ENCODE results near the gene DCDC1.

The DCDC1 gene

GRCh38 chr11:30991802-30992512 is 377.6 kb downstream of the DCDC1 start:
- H3K36me3 ChIP-seq (ENCODE audit: insufficient read depth) = no peaks in the 10 kb centered on the region
- no peak overlapping the region for H2AFZ ChIP-seq (ENCODE audit: low read depth)
- no peaks in the 10 kb centered on the region for H3K79me2 ChIP-seq (ENCODE audit: insufficient read depth, low read depth)
- no peak overlapping the region for H3K9ac ChIP-seq
- H3K27me3 ChIP-seq (ENCODE audit: insufficient read depth, low read depth) = no peaks in the 10 kb centered on the region
- H4K20me1 ChIP-seq (ENCODE audit: insufficient read depth) = no peaks in the 10 kb centered on the region
- no peak overlapping the region; the same call in 1 of the 2 replicates for H3K4me2 ChIP-seq
- H3K4me1 ChIP-seq (ENCODE audit: low read depth, poor library complexity, severe bottlenecking) = peaks cover 16% of the 10 kb centered on the region
- no peak overlapping the region for H3K27ac ChIP-seq
- H3K4me3 ChIP-seq (IDR thresholded peaks at IDR 0.05; ENCODE audit: insufficient read depth, low read depth, low read length) = no peak overlapping the region
- TF ChIP-seq CTCF (conservative IDR thresholded peaks at IDR 0.05; ENCODE audit: low read depth, low read length) = no peak

- no peaks in the 10 kb centered on the region for H3K36me3 ChIP-seq (ENCODE audit: insufficient read depth)
- no peaks in the 10 kb centered on the region for H3K27me3 ChIP-seq (ENCODE audit: insufficient read depth, low read depth)
- no peaks in the 10 kb centered on the region for H3K79me2 ChIP-seq (ENCODE audit: insufficient read depth, low read depth)
- H3K4me2 ChIP-seq = no peak overlapping the region
- no peak overlapping the region for H2AFZ ChIP-seq (ENCODE audit: low read depth)
- no peaks in the 10 kb centered on the region for H4K20me1 ChIP-seq (ENCODE audit: insufficient read depth)
- no peak overlapping the region for H3K27ac ChIP-seq
- no peak for TF ChIP-seq CTCF (conservative IDR thresholded peaks at IDR 0.05; ENCODE audit: low read depth, low read length)
- no peak overlapping the region for H3K9ac ChIP-seq
- H3K4me1 ChIP-seq (ENCODE audit: low read depth, poor library complexity, severe bottlenecking) = peaks cover 16% of the 10 kb centered on the region
- no peak overlapping the region for H3K4me3 ChIP-seq (IDR thresholded peaks at IDR 0.05; ENCODE audit: insufficient read depth, low read depth, low read length)
Measured at GRCh38 chr11:30991376-30991775, 378.2 kb downstream of the DCDC1 start.

DNA sequence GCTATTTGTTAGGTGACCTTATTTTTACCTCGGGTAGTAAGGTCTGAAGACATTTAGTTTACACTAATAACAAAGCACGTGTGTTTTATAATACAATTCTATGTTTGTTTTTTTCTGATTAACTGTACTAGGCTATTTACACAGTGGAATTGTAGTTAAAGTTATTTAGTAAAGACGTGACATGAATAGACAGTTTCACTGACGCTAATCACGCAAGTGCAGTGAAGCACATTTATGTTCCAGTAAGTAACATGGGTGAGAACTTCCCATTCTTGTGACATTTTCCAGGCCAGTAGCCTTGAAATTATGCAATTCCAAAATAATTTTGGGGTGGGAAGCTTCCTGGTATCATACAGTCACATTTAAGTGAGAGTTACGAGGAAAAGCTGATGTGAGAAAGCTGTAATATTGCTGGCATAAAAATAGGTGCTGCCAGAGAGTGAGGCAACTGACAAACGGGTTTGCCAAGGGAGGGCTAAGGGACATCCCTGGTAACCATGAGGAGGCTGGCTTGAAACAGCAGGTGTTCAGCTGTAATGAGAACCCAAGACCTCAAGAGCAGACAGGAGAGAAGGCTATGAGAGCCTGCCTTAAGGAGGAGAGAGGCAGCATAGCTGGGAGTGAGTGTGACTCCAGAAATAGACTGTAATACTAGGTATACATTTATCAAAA is 378.8 kb downstream of the DCDC1 start:
- H4K20me1 ChIP-seq (ENCODE audit: insufficient read depth) = no peaks in the 10 kb centered on the region
- no peak for TF ChIP-seq CTCF (conservative IDR thresholded peaks at IDR 0.05; ENCODE audit: low read depth, low read length)
- H3K4me2 ChIP-seq = no peak overlapping the region
- H3K4me3 ChIP-seq (IDR thresholded peaks at IDR 0.05; ENCODE audit: insufficient read depth, low read depth, low read length) = no peak overlapping the region
- peaks cover 16% of the 10 kb centered on the region for H3K4me1 ChIP-seq (ENCODE audit: low read depth, poor library complexity, severe bottlenecking)
- H3K9ac ChIP-seq = no peak overlapping the region
- H3K27ac ChIP-seq = no peak overlapping the region
- H2AFZ ChIP-seq (ENCODE audit: low read depth) = no peak overlapping the region
- H3K79me2 ChIP-seq (ENCODE audit: insufficient read depth, low read depth) = no peaks in the 10 kb centered on the region
- H3K27me3 ChIP-seq (ENCODE audit: insufficient read depth, low read depth) = no peaks in the 10 kb centered on the region
- no peaks in the 10 kb centered on the region for H3K36me3 ChIP-seq (ENCODE audit: insufficient read depth)

GRCh38 chr11:30987819-30988218 is 381.7 kb downstream of the DCDC1 start:
- Histone ChIP-seq H3K4me1 (ENCODE audit: low read depth, poor library complexity, severe bottlenecking) (peaks cover 12% of the 10 kb centered on the region), H3K9ac (no peak overlapping the region), H3K36me3 (ENCODE audit: insufficient read depth) (no peaks in the 10 kb centered on the region), H3K27me3 (ENCODE audit: insufficient read depth, low read depth) (no peaks in the 10 kb centered on the region), H3K27ac (no peak overlapping the region), H3K4me2 (no peak overlapping the region), H3K4me3 (IDR thresholded peaks at IDR 0.05; ENCODE audit: insufficient read depth, low read depth, low read length) (no peak overlapping the region), H3K79me2 (ENCODE audit: insufficient read depth, low read depth) (no peaks in the 10 kb centered on the region), H2AFZ (ENCODE audit: low read depth) (no peak overlapping the region), H4K20me1 (ENCODE audit: insufficient read depth) (no peaks in the 10 kb centered on the region)
- no peak for TF ChIP-seq CTCF (conservative IDR thresholded peaks at IDR 0.05; ENCODE audit: low read depth, low read length)

Data from KMS-11 (cell line).